Heart right ventricle (tissue), 16 donors: Measurements from ENCODE around the gene EXD3. TPM values are rescaled to one million over a fixed set of nuclear protein-coding genes. Genes with fewer than 3 reads are reported as not detected.

ENCODE experiments used
- ATAC-seq, 8 donors: fragments of 200-7000 bp; cut with Tn5 transposase; one replicate each; pipeline ENCODE4 v1.9.1; 2020; ENCODE audit warnings: mild to moderate bottlenecking in 8 of 8, moderate library complexity in 8 of 8, moderate number of reproducible peaks in 1 of 8
- DNase-seq, 2 donors: peaks; one replicate each; pipeline ENCODE4 v3.0.0-alpha.2; 2020
- H3K27ac ChIP-seq, 10 donors: fragments of 200-600 bp; sonication (generic) in 2 of 10; one replicate each; pipeline versions ENCODE4 v1.5.0 to v1.8.0; 2020 to 2022; ENCODE audit warnings: mild to moderate bottlenecking in 3 of 10
- H3K27me3 ChIP-seq, 7 donors: fragments of 200-600 bp; one replicate each; pipeline ENCODE4 v1.8.0; 2021 to 2022; ENCODE audit warnings: mild to moderate bottlenecking in 2 of 7
- H3K36me3 ChIP-seq, 9 donors: fragments of 200-600 bp; sonication (generic) in 1 of 9; one replicate each; pipeline versions ENCODE4 v1.5.0 to v1.8.0; 2020 to 2022; ENCODE audit warnings: mild to moderate bottlenecking in 2 of 9
- H3K4me1 ChIP-seq, 9 donors: fragments of 200-600 bp; sonication (generic) in 1 of 9; one replicate each; pipeline versions ENCODE4 v1.5.0 to v1.8.0; 2020 to 2022; ENCODE audit warnings: mild to moderate bottlenecking in 4 of 9
- H3K4me3 ChIP-seq, 10 donors: fragments of 200-600 bp; sonication (generic) in 2 of 10; one replicate each; pipeline versions ENCODE4 v1.5.0 to v1.8.0; 2020 to 2022; ENCODE audit warnings: mild to moderate bottlenecking in 7 of 10, moderate library complexity in 2 of 10
- H3K9me3 ChIP-seq, 11 donors: fragments of 200-600 bp in 10 of 11; sonication (generic) in 2 of 11; one replicate each; pipeline versions ENCODE4 v1.5.0 to v1.8.0; 2013 to 2022; ENCODE audit warnings: mild to moderate bottlenecking in 2 of 11, control low read depth in 1 of 11, moderate library complexity in 1 of 11
- CTCF ChIP-seq, 9 donors: fragments of 200-600 bp; sonication (generic) in 2 of 9; IDR thresholded peaks; one replicate each; pipeline versions ENCODE4 v1.5.0 to v1.8.0; 2021 to 2022; ENCODE audit warnings: antibody characterized with exemption in 9 of 9, mild to moderate bottlenecking in 5 of 9, moderate library complexity in 1 of 9
- WGBS, 2 donors: extraction: QIAGEN DNeasy Blood & Tissue Kit; methylation state at CpG; one replicate each; pipeline ENCODE4 v1.1.7; 2013; ENCODE audit warnings: inconsistent platforms in 1 of 2; 5-methylcytosine and 5-hydroxymethylcytosine counted together
- intact Hi-C, 10 donors: fragments of 100-400 bp; cut with DNase I; formaldehyde crosslinking; loops; one replicate each; pipeline versions ENCODE4 v1.11.1 to v1.14.2; 2022
- polyA plus RNA-seq, 2 donors: library from polyadenylated mRNA; stranded (reverse); fragments of 200-250 nt; gene quantifications; one replicate each; pipeline ENCODE4 v1.2.3, GENCODE V29; 2013
- total RNA-seq, 10 donors: library from RNA; stranded (reverse); fragmentation: NEBNext Ultra II Directional in 3 of 10; extraction: Animal tissue kit (Norgen Biotek cat#: 25700) in 3 of 10; gene quantifications; one replicate each; pipeline versions ENCODE4 v1.2.1 to v1.2.4, GENCODE V29; 2021 to 2023
- donor health status: Arrhythmogenic right ventricular cardiomyopathy.
- donor health status: ischemic (EF 13 %, LVEDD 7.1; RV severe dilation, severe dysfunction).
- donor health status: healthy with polysubstance abuse.
- donor health status: DM: no; HTN: yes; CAD: no.
- donor health status: DM: no; HTN: no; CAD: no.
- donor health status: ischemic (EF 25% LVEDD 6.9; RV normal size, moderate dysfunction).
- donor health status: ischemic (EF 25% LVEDD 5.7; RV mildly dilated, moderate dysfunction).
- donor health status: healthy.
- donor health status: DM: yes; HTN: yes; CAD: no.
- donor health status: Ischemic cardiomyopathy.
- donor health status: ischemic (EF 35%, LVEDD 5.7; RV mildly dilated, moderate dysfunction).
- donor health status: nonischemic (EF 11% LVEDD 7.7; RV severe dilation, severe dysfunction).
- donor health status: DM: yes; HTN: yes; CAD: no.
- donor health status: PGD.
- donor health status: ischemic (EF 29% LVEDD 5.4; RV normal size, mild dysfunction).
- donor health status: nonischemic (EF 23%, LVEDD 6.1; RV moderate dilation, normal function).

The EXD3 gene
- total and polyA plus RNA-seq, 12 donors: 5.8 to 33.0 (median 9.2) TPM

- peaks cover 0 to 29% (median 20%) of the 10 kb centered on the region in 9 donors for H3K4me1 ChIP-seq
- DNase-seq: no peak
- H3K27me3 ChIP-seq: no peaks in the 10 kb centered on the region
- no peak for ATAC-seq
- intact Hi-C loops: no loop called here
- H3K36me3 ChIP-seq: peaks cover 0 to 10% (median 0%) of the 10 kb centered on the region in 9 donors
- H3K27ac ChIP-seq: no peak overlapping the region
- TF ChIP-seq CTCF (IDR thresholded peaks at IDR 0.05): no peak
- 84 to 92% methylated on average over 4 of the region's 4 CpGs for WGBS, 2 donors
- H3K9me3 ChIP-seq: peaks cover 0 to 31% (median 8%) of the 10 kb centered on the region in 11 donors
- H3K4me3 ChIP-seq: no peak overlapping the region
Observed at GRCh38 chr9:137357166-137357565, 65.8 kb downstream of the EXD3 start.

- H3K9me3 ChIP-seq: peaks cover 0 to 31% (median 8%) of the 10 kb centered on the region in 11 donors
- WGBS, 2 donors: 88 to 89% methylated on average over 18 of the region's 18 CpGs
- no peak overlapping the region for H3K27ac ChIP-seq
- H3K27me3 ChIP-seq: no peaks in the 10 kb centered on the region
- DNase-seq: no peak
- no peak overlapping the region for H3K4me3 ChIP-seq
- peaks cover 0 to 10% (median 0%) of the 10 kb centered on the region in 9 donors for H3K36me3 ChIP-seq
- no peak for ATAC-seq
- TF ChIP-seq CTCF (IDR thresholded peaks at IDR 0.05): no peak
- intact Hi-C loops: no loop called here
- peaks cover 0 to 30% (median 20%) of the 10 kb centered on the region in 9 donors for H3K4me1 ChIP-seq
Observed at GRCh38 chr9:137355761-137356365, 67.1 kb downstream of the EXD3 start.

- Histone ChIP-seq H3K4me3 (no peak overlapping the region), H3K27ac (peak overlapping the region in 8 of 10 donors; percentile 57 to 87 (median 75)), H3K36me3 (peaks cover 0 to 10% (median 0%) of the 10 kb centered on the region in 9 donors), H3K27me3 (no peaks in the 10 kb centered on the region), H3K4me1 (peaks cover 0 to 30% (median 20%) of the 10 kb centered on the region in 9 donors), H3K9me3 (peaks cover 0 to 31% (median 8%) of the 10 kb centered on the region in 11 donors)
- no peak for TF ChIP-seq CTCF (IDR thresholded peaks at IDR 0.05)
- intact Hi-C loops: no loop called here
- 91 to 94% methylated on average over 29 of the region's 30 CpGs for WGBS, 2 donors
- ATAC-seq (no peak), DNase-seq (no peak)
Observed at GRCh38 chr9:137354845-137355760, 67.9 kb downstream of the EXD3 start.

GRCh38 chr9:137354153-137354844 lies 68.7 kb downstream of the EXD3 start:
- no peak overlapping the region for H3K4me3 ChIP-seq
- intact Hi-C loops: no loop called here
- peaks cover 0 to 30% (median 20%) of the 10 kb centered on the region in 9 donors for H3K4me1 ChIP-seq
- DNase-seq: no peak
- WGBS, 2 donors: 88 to 90% methylated on average over 28 of the region's 28 CpGs
- H3K36me3 ChIP-seq: peaks cover 0 to 10% (median 0%) of the 10 kb centered on the region in 9 donors
- no peak for TF ChIP-seq CTCF (IDR thresholded peaks at IDR 0.05)
- peaks cover 0 to 31% (median 8%) of the 10 kb centered on the region in 11 donors for H3K9me3 ChIP-seq
- H3K27me3 ChIP-seq: no peaks in the 10 kb centered on the region
- peak; percentile 4 to 39 (median 18) for ATAC-seq
- H3K27ac ChIP-seq: peak overlapping the region; percentile 40 to 87 (median 72)
